H9 (cell line): Measurements from ENCODE around the gene IL1RAPL1. TPM values are rescaled to one million over a fixed set of nuclear protein-coding genes. Genes with fewer than 3 reads are reported as not detected.

Experiments used
- DNase-seq: peaks from one replicate; pipeline ENCODE4 v3.0.0-alpha.2; 2017
- H2AFZ ChIP-seq: one replicate; pipeline ENCODE4 v1.6.1; 2013; ENCODE audit warnings: mild to moderate bottlenecking, low read length, control low read depth, moderate library complexity
- H2AK5ac ChIP-seq: 2 replicates; pipeline ENCODE4 v1.6.1; 2013; ENCODE audit warnings: low read length, control low read depth, mixed read lengths; ENCODE audit not compliant: insufficient read length
- H2BK120ac ChIP-seq: one replicate; pipeline ENCODE4 v1.6.1; 2013; ENCODE audit warnings: low read depth, mild to moderate bottlenecking, low read length, control low read depth, inconsistent platforms; ENCODE audit not compliant: poor library complexity, severe bottlenecking
- H2BK12ac ChIP-seq: 2 replicates; pipeline ENCODE4 v1.6.1; 2013; ENCODE audit warnings: low read length, control low read depth, mixed read lengths, low read depth; ENCODE audit not compliant: insufficient read length
- H2BK15ac ChIP-seq: 2 replicates; pipeline ENCODE4 v1.6.1; 2013; ENCODE audit warnings: low read depth, low read length, control low read depth
- H2BK20ac ChIP-seq: one replicate; pipeline ENCODE4 v1.6.1; 2013; ENCODE audit warnings: low read depth, mild to moderate bottlenecking, low read length, control low read depth, inconsistent platforms; ENCODE audit not compliant: poor library complexity, severe bottlenecking
- H2BK5ac ChIP-seq: 2 replicates; pipeline ENCODE4 v1.6.1; 2013; ENCODE audit warnings: low read length, control low read depth, mixed read lengths; ENCODE audit not compliant: insufficient read length
- H3K14ac ChIP-seq: 2 replicates; pipeline ENCODE4 v1.6.1; 2013; ENCODE audit warnings: low read length, control low read depth; ENCODE audit not compliant: insufficient read depth
- H3K18ac ChIP-seq: 2 replicates; pipeline ENCODE4 v1.6.1; 2013; ENCODE audit warnings: low read depth, mild to moderate bottlenecking, mixed read lengths, low read length, control low read depth; ENCODE audit not compliant: insufficient read length
- H3K23ac ChIP-seq: 2 replicates; pipeline ENCODE4 v1.6.1; 2013; ENCODE audit warnings: low read length, control low read depth, mixed read lengths, low read depth; ENCODE audit not compliant: insufficient read length
- H3K23me2 ChIP-seq: 2 replicates; pipeline ENCODE4 v1.6.1; 2013; ENCODE audit warnings: low read depth, mild to moderate bottlenecking, mixed read lengths, low read length, control low read depth; ENCODE audit not compliant: insufficient read length, poor library complexity, severe bottlenecking
- H3K27ac ChIP-seq: 2 replicates; pipeline ENCODE4 v1.5.1; 2013; ENCODE audit warnings: low read length, control low read depth, mixed read lengths, low read depth; ENCODE audit not compliant: insufficient read length
- H3K27me3 ChIP-seq: 2 replicates; pipeline ENCODE4 v1.6.1; 2013; ENCODE audit warnings: low read length, control low read depth, inconsistent platforms; ENCODE audit not compliant: insufficient read depth
- H3K4ac ChIP-seq: 2 replicates; pipeline ENCODE4 v1.6.1; 2013; ENCODE audit warnings: low read depth, mild to moderate bottlenecking, control low read depth, inconsistent platforms, low read length, moderate library complexity
- H3K4me1 ChIP-seq: 2 replicates; pipeline ENCODE4 v1.6.1; 2013; ENCODE audit warnings: low read length, control low read depth, inconsistent platforms; ENCODE audit not compliant: insufficient read depth
- H3K4me2 ChIP-seq: 2 replicates; pipeline ENCODE4 v1.6.1; 2013; ENCODE audit warnings: low read length, control low read depth, mixed read lengths; ENCODE audit not compliant: insufficient read length, insufficient read depth
- H3K56ac ChIP-seq: 2 replicates; pipeline ENCODE4 v1.6.1; 2013; ENCODE audit warnings: low read depth, mild to moderate bottlenecking, mixed read lengths, low read length, control low read depth; ENCODE audit not compliant: insufficient read length
- H3K79me1 ChIP-seq: 2 replicates; pipeline ENCODE4 v1.6.1; 2013; ENCODE audit warnings: low read depth, mild to moderate bottlenecking, moderate library complexity, low read length, control low read depth, inconsistent platforms; ENCODE audit not compliant: insufficient read depth, poor library complexity, severe bottlenecking
- H3K79me2 ChIP-seq: 2 replicates; pipeline ENCODE4 v1.6.1; 2013; ENCODE audit warnings: low read length, control low read depth, inconsistent platforms; ENCODE audit not compliant: insufficient read depth
- H3K9ac ChIP-seq: 2 replicates; pipeline ENCODE4 v1.6.1; 2013; ENCODE audit warnings: low read length, control low read depth, mixed read lengths; ENCODE audit not compliant: insufficient read length; ENCODE audit errors: extremely low read depth
- H3K9me3 ChIP-seq: one replicate; pipeline ENCODE4 v1.6.1; 2013; ENCODE audit warnings: low read depth, low read length, inconsistent platforms; ENCODE audit not compliant: control insufficient read depth
- H3T11ph ChIP-seq: one replicate; pipeline ENCODE4 v1.6.1; 2013; ENCODE audit warnings: mild to moderate bottlenecking, low read length, control low read depth, inconsistent platforms
- H4K20me1 ChIP-seq: one replicate; pipeline ENCODE4 v1.6.1; 2013; ENCODE audit not compliant: control insufficient read depth, insufficient read length, insufficient read depth
- H4K5ac ChIP-seq: 2 replicates; pipeline ENCODE4 v1.6.1; 2013; ENCODE audit warnings: low read depth, mild to moderate bottlenecking, mixed read lengths, low read length, control low read depth; ENCODE audit not compliant: insufficient read length
- H4K8ac ChIP-seq: replicated peaks from 2 replicates; pipeline ENCODE4 v1.6.1; 2013; ENCODE audit warnings: low read length, control low read depth, mixed read lengths, low read depth; ENCODE audit not compliant: insufficient read length
- H4K91ac ChIP-seq: 2 replicates; pipeline ENCODE4 v1.6.1; 2013; ENCODE audit warnings: low read depth, mild to moderate bottlenecking, moderate library complexity, mixed read lengths, low read length, control low read depth; ENCODE audit not compliant: insufficient read length
- H3K27ac Mint-ChIP-seq, 3 experiments: 2 replicates in 2 of 3; 3 replicates in 1 of 3; pipeline ENCODE4 v1.8.0; 2020 to 2021; ENCODE audit warnings: mixed read lengths in 3 of 3, mild to moderate bottlenecking in 1 of 3, moderate library complexity in 1 of 3
- H3K27me3 Mint-ChIP-seq: 2 replicates; pipeline ENCODE4 v1.8.0; 2021; ENCODE audit warnings: low read depth, mild to moderate bottlenecking, moderate library complexity, mixed read lengths
- H3K36me3 Mint-ChIP-seq, 3 experiments: 2 replicates in 2 of 3; 3 replicates in 1 of 3; pipeline ENCODE4 v1.8.0; 2020 to 2021; ENCODE audit warnings: low read depth in 3 of 3, mixed read lengths in 3 of 3; ENCODE audit not compliant: insufficient read depth in 1 of 3
- H3K4me1 Mint-ChIP-seq, 2 experiments: 2 replicates each; pipeline ENCODE4 v1.8.0; 2020; ENCODE audit warnings: mixed read lengths in 2 of 2
- H3K4me3 Mint-ChIP-seq, 2 experiments: 2 replicates in 1 of 2; 3 replicates in 1 of 2; pipeline ENCODE4 v1.8.0; 2020 to 2021; ENCODE audit warnings: mild to moderate bottlenecking in 2 of 2, mixed read lengths in 2 of 2, moderate library complexity in 1 of 2
- H3K9me3 Mint-ChIP-seq, 2 experiments: 2 replicates in 1 of 2; 3 replicates in 1 of 2; pipeline ENCODE4 v1.8.0; 2020; ENCODE audit warnings: mild to moderate bottlenecking in 2 of 2, mixed read lengths in 2 of 2, moderate library complexity in 1 of 2
- whole genome bisulfite sequencing: extraction: QIAGEN DNeasy Blood & Tissue Kit; methylation state at CpG from one replicate; pipeline ENCODE4 v1.1.7; 2013; ENCODE audit warnings: missing lambda C conversion rate, low lambda C conversion rate, mixed read lengths; ENCODE audit not compliant: insufficient read length; ENCODE audit errors: extremely low coverage; 5-methylcytosine and 5-hydroxymethylcytosine counted together
- total RNA-seq: library from RNA; stranded (reverse); gene quantifications from 2 replicates; pipeline ENCODE4 v1.2.1, GENCODE V29; 2021
- TF ChIP-seq, protein P1 (sequence below): fragments of 200-600 bp; sonication (generic); conservative IDR thresholded peaks from 3 replicates; pipeline ENCODE4 v1.8.0; 2021; ENCODE audit warnings: antibody characterized with exemption, mild to moderate bottlenecking

The IL1RAPL1 gene
- total RNA-seq, 1 experiment from 2014 or later: 0.31 TPM

DNA sequence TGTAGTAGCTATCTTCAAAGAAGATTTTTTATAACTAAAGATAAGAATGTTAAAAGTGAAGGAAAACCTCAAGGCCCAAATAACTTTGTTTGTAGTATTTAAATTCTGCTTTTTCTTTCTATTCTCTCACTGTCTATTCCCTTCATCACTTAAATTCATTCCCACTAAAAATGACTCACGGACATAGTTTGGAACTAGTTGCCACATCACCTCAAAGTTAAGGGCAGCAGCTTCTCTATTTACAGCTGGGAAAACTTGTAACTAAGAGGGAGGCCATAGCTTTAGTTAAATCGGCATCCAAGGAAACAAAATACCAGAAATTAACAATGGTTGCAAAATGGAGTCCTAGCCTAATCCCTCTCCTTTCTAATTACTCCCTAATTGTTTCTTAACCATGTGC is 1302.8 kb downstream of the IL1RAPL1 start:
- H4K20me1 ChIP-seq: no peaks in the 10 kb centered on the region
- no peak overlapping the region for H3K9ac ChIP-seq
- H4K91ac ChIP-seq: no peak overlapping the region
- H3K27me3 ChIP-seq: no peaks in the 10 kb centered on the region
- H3K4me1 ChIP-seq: no peaks in the 10 kb centered on the region
- no peak overlapping the region for H3K27ac ChIP-seq
- no peak overlapping the region for H3K56ac ChIP-seq
- peaks cover 2 to 23% of the 10 kb centered on the region in 2 experiments; a peak in 4 of 5 replicates for H3K9me3 Mint-ChIP-seq
- no peaks in the 10 kb centered on the region for H3K9me3 ChIP-seq
- no peaks in the 10 kb centered on the region for H3K79me1 ChIP-seq
- H4K8ac ChIP-seq: no peak overlapping the region
- H3K27ac Mint-ChIP-seq: peak overlapping the region in 1 of 3 experiments; percentile 57; a peak in 1 of 7 replicates
- H3K14ac ChIP-seq: no peak overlapping the region
- no peak for DNase-seq
- H3K4me1 Mint-ChIP-seq: peaks cover 6 to 8% of the 10 kb centered on the region in 2 experiments; a peak in 2 of 4 replicates
- H2AK5ac ChIP-seq: no peak overlapping the region
- TF ChIP-seq, protein P1, sequence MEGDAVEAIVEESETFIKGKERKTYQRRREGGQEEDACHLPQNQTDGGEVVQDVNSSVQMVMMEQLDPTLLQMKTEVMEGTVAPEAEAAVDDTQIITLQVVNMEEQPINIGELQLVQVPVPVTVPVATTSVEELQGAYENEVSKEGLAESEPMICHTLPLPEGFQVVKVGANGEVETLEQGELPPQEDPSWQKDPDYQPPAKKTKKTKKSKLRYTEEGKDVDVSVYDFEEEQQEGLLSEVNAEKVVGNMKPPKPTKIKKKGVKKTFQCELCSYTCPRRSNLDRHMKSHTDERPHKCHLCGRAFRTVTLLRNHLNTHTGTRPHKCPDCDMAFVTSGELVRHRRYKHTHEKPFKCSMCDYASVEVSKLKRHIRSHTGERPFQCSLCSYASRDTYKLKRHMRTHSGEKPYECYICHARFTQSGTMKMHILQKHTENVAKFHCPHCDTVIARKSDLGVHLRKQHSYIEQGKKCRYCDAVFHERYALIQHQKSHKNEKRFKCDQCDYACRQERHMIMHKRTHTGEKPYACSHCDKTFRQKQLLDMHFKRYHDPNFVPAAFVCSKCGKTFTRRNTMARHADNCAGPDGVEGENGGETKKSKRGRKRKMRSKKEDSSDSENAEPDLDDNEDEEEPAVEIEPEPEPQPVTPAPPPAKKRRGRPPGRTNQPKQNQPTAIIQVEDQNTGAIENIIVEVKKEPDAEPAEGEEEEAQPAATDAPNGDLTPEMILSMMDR: no peak
- no peak overlapping the region for H3K4me2 ChIP-seq
- no peak overlapping the region for H2AFZ ChIP-seq
- no peaks in the 10 kb centered on the region for H3K27me3 Mint-ChIP-seq
- H3K79me2 ChIP-seq: no peaks in the 10 kb centered on the region
- no peak overlapping the region for H2BK120ac ChIP-seq
- no peak overlapping the region for H2BK5ac ChIP-seq
- H2BK15ac ChIP-seq: no peak overlapping the region
- no CpG with 5 or more reads among the region's 2 CpGs for WGBS
- H4K5ac ChIP-seq: no peak overlapping the region
- H3T11ph ChIP-seq: no peak overlapping the region
- H3K23me2 ChIP-seq: no peaks in the 10 kb centered on the region
- no peak overlapping the region for H3K18ac ChIP-seq
- no peak overlapping the region for H3K4ac ChIP-seq
- no peaks in the 10 kb centered on the region for H3K36me3 Mint-ChIP-seq
- H2BK12ac ChIP-seq: no peak overlapping the region
- H2BK20ac ChIP-seq: no peak overlapping the region
- no peak overlapping the region for H3K23ac ChIP-seq
- no peak overlapping the region for H3K4me3 Mint-ChIP-seq
